ENCODE measurements around the gene TNF.
A peak's percentile ranks its signal among the peaks of the same experiment; 100 is the strongest.
"Not testable (repeated sequence)": the region's sequence is repeated elsewhere in the genome, so short reads cannot be mapped to it uniquely, and the experiment has no call there.

TNF gene

GRCh38 chr6:31587791-31588777, 12.7 kb downstream of the TNF start:
- no peak for DNase-seq (ENCODE audit: low read depth in 2 of 2, low spot score in 1 of 2)

GRCh38 chr6:31588871-31589650, 13.7 kb downstream of the TNF start:
- DNase-seq (ENCODE audit: low read depth in 2 of 2, low spot score in 1 of 2): no peak

- not testable (repeated sequence) for DNase-seq (ENCODE audit: low read depth in 2 of 2, low spot score in 1 of 2)
Observed at GRCh38 chr6:31590691-31591090, 15.3 kb downstream of the TNF start.

- no peak for DNase-seq (ENCODE audit: low read depth in 2 of 2, low spot score in 1 of 2)
Observed at GRCh38 chr6:31592396-31592771, 17.0 kb downstream of the TNF start.

GRCh38 chr6:31597006-31597405, 21.6 kb downstream of the TNF start:
- no peak for DNase-seq (ENCODE audit: low read depth in 2 of 2, low spot score in 1 of 2)

GRCh38 chr6:31607317-31607716, 32.0 kb downstream of the TNF start:
- no peak for DNase-seq (ENCODE audit: low read depth in 2 of 2, low spot score in 1 of 2)

GRCh38 chr6:31609519-31610406, 34.4 kb downstream of the TNF start:
- no peak for DNase-seq (ENCODE audit: low read depth in 2 of 2, low spot score in 1 of 2)

GRCh38 chr6:31610968-31611367, 35.6 kb downstream of the TNF start:
- no peak for DNase-seq (ENCODE audit: low read depth in 2 of 2, low spot score in 1 of 2)

- no peak for DNase-seq (ENCODE audit: low read depth in 2 of 2, low spot score in 1 of 2)
Observed at GRCh38 chr6:31614075-31614619, 38.8 kb downstream of the TNF start.

GRCh38 chr6:31614684-31615578, 39.6 kb downstream of the TNF start, which contains the start of gene AIF1:
AIF1 (plus strand) TSS chr6:31615234; CDS start chr6:31615330, 96 bp downstream.
- DNase-seq (ENCODE audit: low read depth in 2 of 2, low spot score in 1 of 2): no peak

GRCh38 chr6:31615748-31616147, 40.4 kb downstream of the TNF start:
- no peak for DNase-seq (ENCODE audit: low read depth in 2 of 2, low spot score in 1 of 2)

GRCh38 chr6:31617010-31617409, 41.6 kb downstream of the TNF start:
- DNase-seq (ENCODE audit: low read depth in 2 of 2, low spot score in 1 of 2): no peak

GRCh38 chr6:31619805-31620585, 44.6 kb downstream of the TNF start:
- DNase-seq (ENCODE audit: low read depth in 2 of 2, low spot score in 1 of 2): peak; percentile 83 to 96

- peak in 1 of 2 donors; percentile 94 for DNase-seq (ENCODE audit: low read depth in 2 of 2, low spot score in 1 of 2)
Observed at GRCh38 chr6:31620586-31621319, 45.4 kb downstream of the TNF start, which contains the start of gene PRRC2A. PRRC2A (plus strand) TSS chr6:31620715; CDS start chr6:31622790, 2,075 bp downstream.

- no peak for DNase-seq (ENCODE audit: low read depth in 2 of 2, low spot score in 1 of 2)
Observed at GRCh38 chr6:31621320-31621939, 46.1 kb downstream of the TNF start.

GRCh38 chr6:31621991-31622390, 46.6 kb downstream of the TNF start:
- DNase-seq (ENCODE audit: low read depth in 2 of 2, low spot score in 1 of 2): no peak

GRCh38 chr6:31622684-31623091, 47.3 kb downstream of the TNF start:
- no peak for DNase-seq (ENCODE audit: low read depth in 2 of 2, low spot score in 1 of 2)

GRCh38 chr6:31624070-31624469, 48.7 kb downstream of the TNF start:
- no peak for DNase-seq (ENCODE audit: low read depth in 2 of 2, low spot score in 1 of 2)

Measured in stimulated activated CD8-positive, alpha-beta memory T cell treated with anti-CD3 and anti-CD28 coated beads, Interleukin-4, amount 100 ng/mL, for 4 hours (primary cell).